GM20431 (cell line): ENCODE measurements around the gene ALDH4A1.
"Not testable (repeated sequence)": the region's sequence is repeated elsewhere in the genome, so short reads cannot be mapped to it uniquely, and the experiment has no call there.

Experiments used
- in situ Hi-C: fragments of 300-500 bp; cut with MseI, MboI; formaldehyde crosslinking; loops from one replicate; pipeline ENCODE4 v1.15.0; 2020; ENCODE audit warnings: low sequenced_read_pairs; ENCODE audit not compliant: unreplicated experiment

Gene ALDH4A1

GRCh38 chr1:18881642-18882431, 20.5 kb downstream of the ALDH4A1 start:
- in situ Hi-C loops: no loop called here

GRCh38 chr1:18881164-18881563, 21.2 kb downstream of the ALDH4A1 start:
- in situ Hi-C loops: no loop called here

GRCh38 chr1:18880585-18880984, 21.8 kb downstream of the ALDH4A1 start:
- in situ Hi-C loops: no loop called here

- in situ Hi-C loops: no loop called here
Measured at GRCh38 chr1:18879791-18880309, 22.5 kb downstream of the ALDH4A1 start.

GRCh38 chr1:18879215-18879790, 23.1 kb downstream of the ALDH4A1 start:
- in situ Hi-C loops: no loop called here

GRCh38 chr1:18878538-18879214, 23.7 kb downstream of the ALDH4A1 start:
- in situ Hi-C loops: no loop called here

GRCh38 chr1:18877282-18877681, 25.1 kb downstream of the ALDH4A1 start:
- in situ Hi-C loops: no loop called here

GRCh38 chr1:18876210-18876609, 26.1 kb downstream of the ALDH4A1 start:
- in situ Hi-C loops: no loop called here

- in situ Hi-C loops: no loop called here
Measured at GRCh38 chr1:18875796-18876128, 26.6 kb downstream of the ALDH4A1 start.

- in situ Hi-C loops: no loop called here
Measured at GRCh38 chr1:18875107-18875795, 27.1 kb downstream of the ALDH4A1 start.

GRCh38 chr1:18874600-18874999, 27.8 kb downstream of the ALDH4A1 start:
- in situ Hi-C loops: no loop called here

GRCh38 chr1:18874036-18874435, 28.3 kb downstream of the ALDH4A1 start:
- in situ Hi-C loops: no loop called here

GRCh38 chr1:18872071-18872611, 30.2 kb downstream of the ALDH4A1 start:
- in situ Hi-C loops: no loop called here

- in situ Hi-C loops: no loop called here
Measured at GRCh38 chr1:18871401-18872070, 30.8 kb downstream of the ALDH4A1 start.

- in situ Hi-C loops: no loop called here
Measured at GRCh38 chr1:18870957-18871356, 31.4 kb downstream of the ALDH4A1 start.

- in situ Hi-C loops: not testable (repeated sequence)
Measured at GRCh38 chr1:18870595-18870865, 31.8 kb downstream of the ALDH4A1 start.

- in situ Hi-C loops: no loop called here
Measured at GRCh38 chr1:18869847-18870594, 32.3 kb downstream of the ALDH4A1 start.

GRCh38 chr1:18868801-18869424, 33.4 kb downstream of the ALDH4A1 start:
- in situ Hi-C loops: no loop called here

- in situ Hi-C loops: no loop called here
Measured at GRCh38 chr1:18868354-18868753, 34.0 kb downstream of the ALDH4A1 start.
